PC-9 (cell line): ENCODE data around the gene UBTD2. TPM values are rescaled to one million over a fixed set of nuclear protein-coding genes. Genes with fewer than 3 reads are reported as not detected.

Experiments
- BruUV-seq: library from RNA; stranded (reverse); fragments of 400-500 nt; replicated peaks from 2 replicates; lab custom pipeline; 2021; lab: Mats Ljungman, UMichigan
- CTCF ChIA-PET: fragments of 300-600 bp; sonication (Branson Sonifier 250); formaldehyde crosslinking; loops from one replicate; lab custom pipeline; 2022; ENCODE audit warnings: antibody characterized with exemption; lab: Charles Lee
- POLR2A ChIA-PET: fragments of 300-600 bp; sonication (Branson Sonifier 250); formaldehyde crosslinking; loops from one replicate; lab custom pipeline; 2022; ENCODE audit warnings: antibody characterized with exemption; ENCODE audit not compliant: unreplicated experiment; lab: Charles Lee
- DNase-seq, 2 experiments: peaks; one replicate each; pipeline versions ENCODE4 v3.0.0 to v3.0.0-alpha.2; 2015 to 2022; ENCODE audit warnings: mixed read lengths in 1 of 2
- H2AFZ ChIP-seq: fragments of 200-600 bp; sonication (generic); 2 replicates; pipeline ENCODE4 v1.8.1; 2017; ENCODE audit warnings: antibody characterized with exemption
- H3F3A ChIP-seq: fragments of 200-600 bp; sonication (generic); 2 replicates; pipeline ENCODE4 v1.8.1; 2017; ENCODE audit warnings: antibody characterized with exemption, mild to moderate bottlenecking, low read depth; ENCODE audit not compliant: insufficient read depth
- H3K27ac ChIP-seq: fragments of 200-600 bp; sonication (generic); 2 replicates; pipeline ENCODE4 v1.6.1; 2016; ENCODE audit warnings: mixed run types
- H3K27me3 ChIP-seq: fragments of 200-600 bp; sonication (generic); 2 replicates; pipeline ENCODE4 v1.6.1; 2016; ENCODE audit warnings: low read depth, mixed run types; ENCODE audit not compliant: insufficient read depth
- H3K36me3 ChIP-seq: fragments of 200-600 bp; sonication (generic); 2 replicates; pipeline ENCODE4 v1.6.1; 2016; ENCODE audit warnings: low read depth, mixed run types
- H3K4me1 ChIP-seq: fragments of 200-600 bp; sonication (generic); replicated peaks from 2 replicates; pipeline ENCODE4 v1.6.1; 2016; ENCODE audit warnings: mixed run types; ENCODE audit not compliant: insufficient read depth
- H3K4me2 ChIP-seq: fragments of 200-600 bp; sonication (generic); 2 replicates; pipeline ENCODE4 v1.6.1; 2017; ENCODE audit warnings: mixed run types
- H3K4me3 ChIP-seq: fragments of 200-600 bp; sonication (generic); 2 replicates; pipeline ENCODE4 v1.6.1; 2016; ENCODE audit warnings: mixed run types
- H3K79me2 ChIP-seq: fragments of 200-600 bp; sonication (generic); 2 replicates; pipeline ENCODE4 v1.6.1; 2017; ENCODE audit warnings: low read depth, mixed run types
- H3K9me2 ChIP-seq: fragments of 200-600 bp; sonication (generic); 2 replicates; pipeline ENCODE4 v1.8.1; 2017; ENCODE audit warnings: mild to moderate bottlenecking; ENCODE audit not compliant: insufficient read depth
- H3K9me3 ChIP-seq: fragments of 200-600 bp; sonication (generic); 2 replicates; pipeline ENCODE4 v1.8.1; 2016; ENCODE audit warnings: low read depth; ENCODE audit not compliant: insufficient read depth
- H4K20me1 ChIP-seq: fragments of 200-600 bp; sonication (generic); 2 replicates; pipeline ENCODE4 v1.8.1; 2017; ENCODE audit not compliant: insufficient read depth
- CTCF ChIP-seq: fragments of 200-600 bp; sonication (generic); conservative IDR thresholded peaks from 2 replicates; pipeline ENCODE4 v1.6.1; 2017; ENCODE audit warnings: mixed run types, antibody characterized with exemption, mild to moderate bottlenecking, moderate library complexity
- EZH2 ChIP-seq: fragments of 200-600 bp; sonication (generic); IDR thresholded peaks from 2 replicates; pipeline ENCODE4 v1.8.0; 2017; ENCODE audit warnings: antibody characterized with exemption, low read depth
- intact Hi-C: fragments of 100-400 bp; cut with micrococcal nuclease; formaldehyde crosslinking; loops from one replicate; pipeline ENCODE4 v1.10.0; 2022; ENCODE audit not compliant: unreplicated experiment
- total RNA-seq: library from RNA; stranded (reverse); gene quantifications from 2 replicates; pipeline ENCODE4 v1.2.3, GENCODE V29; 2021

UBTD2 gene
- total RNA-seq, 1 experiment from 2014 or later: 21.7 TPM

DNA sequence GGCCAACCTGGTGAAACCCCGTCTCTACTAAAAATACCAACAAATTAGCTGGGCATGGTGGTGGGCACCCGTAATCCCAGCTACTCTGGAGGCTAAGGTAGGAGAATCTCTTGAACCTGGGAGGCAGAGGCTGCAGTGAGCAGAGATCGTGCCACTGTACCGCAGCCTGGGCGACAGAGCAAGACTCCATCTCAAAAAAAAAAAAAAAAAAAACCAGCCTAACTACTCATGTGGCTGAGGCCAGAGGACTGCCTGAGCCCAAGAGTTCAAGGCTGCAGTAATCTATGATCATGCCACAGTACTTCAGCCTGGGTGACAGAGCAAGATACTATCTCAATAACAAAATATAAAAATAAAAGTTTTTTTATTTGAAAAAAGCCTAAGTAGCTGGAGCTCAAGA, 3.2 kb downstream of the UBTD2 start:
- Histone ChIP-seq H3K4me3 (no peak overlapping the region), H3K4me2 (0 out of 2 replicates have a peak overlapping the region, but pooled peaks have one; percentile 91), H4K20me1 (no peaks in the 10 kb centered on the region; the same call in 1 of the 2 replicates), H3K27ac (no peak overlapping the region), H3K4me1 (peaks cover 54% of the 10 kb centered on the region), H3K9me3 (no peaks in the 10 kb centered on the region), H3K36me3 (no peaks in the 10 kb centered on the region), H2AFZ (no peak overlapping the region), H3F3A (peaks cover 55% of the 10 kb centered on the region), H3K9me2 (no peaks in the 10 kb centered on the region), H3K79me2 (peaks cover 81% of the 10 kb centered on the region), H3K27me3 (no peaks in the 10 kb centered on the region)
- POLR2A ChIA-PET: no interaction called here
- CTCF ChIA-PET: interaction anchor here (0.5 kb wide), 1 partner anchor 103 kb away, joined by 5 read pairs; no protein-coding TSS in a partner anchor
- intact Hi-C loops: loop anchor here (5.0 to 10.0 kb wide), 2 partner anchors 273 to 866 kb away; partner anchors contain the start of genes FBXW11 and FGF18
- no TSS peak for BruUV-seq
- no peak for DNase-seq
- TF ChIP-seq CTCF (no peak), EZH2 (no peak)

- Histone ChIP-seq H2AFZ (no peak overlapping the region), H3K27me3 (no peaks in the 10 kb centered on the region), H3K9me2 (no peaks in the 10 kb centered on the region), H3F3A (peaks cover 53% of the 10 kb centered on the region), H3K4me2 (no peak overlapping the region), H4K20me1 (no peaks in the 10 kb centered on the region; the same call in 1 of the 2 replicates), H3K79me2 (peaks cover 98% of the 10 kb centered on the region), H3K4me3 (no peak overlapping the region), H3K27ac (no peak overlapping the region), H3K36me3 (no peaks in the 10 kb centered on the region), H3K9me3 (no peaks in the 10 kb centered on the region), H3K4me1 (peaks cover 51% of the 10 kb centered on the region)
- intact Hi-C loops: no loop called here
- no peak for DNase-seq
- ChIA-PET POLR2A (no interaction called here), CTCF (no interaction called here)
- no TSS peak for BruUV-seq
- TF ChIP-seq CTCF (no peak), EZH2 (no peak)
These were observed 5.2 kb downstream of the UBTD2 start for GRCh38 chr5:172278356-172278755.

- no peak overlapping the region for H2AFZ ChIP-seq
- intact Hi-C loops: no loop called here
- ChIA-PET CTCF (no interaction called here), POLR2A (interaction anchor here (0.5 to 0.7 kb wide), 3 partner anchors 9 to 229 kb away, joined by 3 to 8 read pairs (median 4); no protein-coding TSS in a partner anchor)
- H3K36me3 ChIP-seq: no peaks in the 10 kb centered on the region
- peaks cover 37% of the 10 kb centered on the region for H3F3A ChIP-seq
- no peaks in the 10 kb centered on the region for H3K9me3 ChIP-seq
- DNase-seq: peak; percentile 25 to 88
- peak overlapping the region; percentile 64 for H3K4me2 ChIP-seq
- BruUV-seq: no TSS peak
- peaks cover 96% of the 10 kb centered on the region for H3K79me2 ChIP-seq
- no peak for TF ChIP-seq CTCF
- TF ChIP-seq EZH2: no peak
- peak overlapping the region; percentile 21; the same call in 1 of the 2 replicates for H3K4me3 ChIP-seq
- no peaks in the 10 kb centered on the region; the same call in 1 of the 2 replicates for H4K20me1 ChIP-seq
- H3K27ac ChIP-seq: peak overlapping the region; percentile 80
- no peaks in the 10 kb centered on the region for H3K27me3 ChIP-seq
- no peaks in the 10 kb centered on the region for H3K9me2 ChIP-seq
- peaks cover 42% of the 10 kb centered on the region for H3K4me1 ChIP-seq
These were observed 7.3 kb downstream of the UBTD2 start for GRCh38 chr5:172276214-172276613.
